ENCODE results near the gene GBGT1. TPM values are rescaled to one million over a fixed set of nuclear protein-coding genes. Genes with fewer than 3 reads are reported as not detected.

Gene GBGT1
- total and polyA plus RNA-seq, 9 of the 15 experiments (the other 6 are each of a cell fraction or from before 2014, with no cell fraction given), result 0.55 to 25.8 (median 13.7) TPM

GRCh38 chr9:133148199-133149129, 15.2 kb downstream of the GBGT1 start (continued):
- TF ChIP-seq, protein P1, sequence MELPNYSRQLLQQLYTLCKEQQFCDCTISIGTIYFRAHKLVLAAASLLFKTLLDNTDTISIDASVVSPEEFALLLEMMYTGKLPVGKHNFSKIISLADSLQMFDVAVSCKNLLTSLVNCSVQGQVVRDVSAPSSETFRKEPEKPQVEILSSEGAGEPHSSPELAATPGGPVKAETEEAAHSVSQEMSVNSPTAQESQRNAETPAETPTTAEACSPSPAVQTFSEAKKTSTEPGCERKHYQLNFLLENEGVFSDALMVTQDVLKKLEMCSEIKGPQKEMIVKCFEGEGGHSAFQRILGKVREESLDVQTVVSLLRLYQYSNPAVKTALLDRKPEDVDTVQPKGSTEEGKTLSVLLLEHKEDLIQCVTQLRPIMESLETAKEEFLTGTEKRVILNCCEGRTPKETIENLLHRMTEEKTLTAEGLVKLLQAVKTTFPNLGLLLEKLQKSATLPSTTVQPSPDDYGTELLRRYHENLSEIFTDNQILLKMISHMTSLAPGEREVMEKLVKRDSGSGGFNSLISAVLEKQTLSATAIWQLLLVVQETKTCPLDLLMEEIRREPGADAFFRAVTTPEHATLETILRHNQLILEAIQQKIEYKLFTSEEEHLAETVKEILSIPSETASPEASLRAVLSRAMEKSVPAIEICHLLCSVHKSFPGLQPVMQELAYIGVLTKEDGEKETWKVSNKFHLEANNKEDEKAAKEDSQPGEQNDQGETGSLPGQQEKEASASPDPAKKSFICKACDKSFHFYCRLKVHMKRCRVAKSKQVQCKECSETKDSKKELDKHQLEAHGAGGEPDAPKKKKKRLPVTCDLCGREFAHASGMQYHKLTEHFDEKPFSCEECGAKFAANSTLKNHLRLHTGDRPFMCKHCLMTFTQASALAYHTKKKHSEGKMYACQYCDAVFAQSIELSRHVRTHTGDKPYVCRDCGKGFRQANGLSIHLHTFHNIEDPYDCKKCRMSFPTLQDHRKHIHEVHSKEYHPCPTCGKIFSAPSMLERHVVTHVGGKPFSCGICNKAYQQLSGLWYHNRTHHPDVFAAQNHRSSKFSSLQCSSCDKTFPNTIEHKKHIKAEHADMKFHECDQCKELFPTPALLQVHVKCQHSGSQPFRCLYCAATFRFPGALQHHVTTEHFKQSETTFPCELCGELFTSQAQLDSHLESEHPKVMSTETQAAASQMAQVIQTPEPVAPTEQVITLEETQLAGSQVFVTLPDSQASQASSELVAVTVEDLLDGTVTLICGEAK (IDR thresholded peaks at IDR 0.05), result 0 out of 2 replicates have a peak, but pooled peaks have one; percentile 14
- TF ChIP-seq, protein P1 (CRISPR knock-in tag; IDR thresholded peaks at IDR 0.05), result no peak
- TF ChIP-seq, protein P2, sequence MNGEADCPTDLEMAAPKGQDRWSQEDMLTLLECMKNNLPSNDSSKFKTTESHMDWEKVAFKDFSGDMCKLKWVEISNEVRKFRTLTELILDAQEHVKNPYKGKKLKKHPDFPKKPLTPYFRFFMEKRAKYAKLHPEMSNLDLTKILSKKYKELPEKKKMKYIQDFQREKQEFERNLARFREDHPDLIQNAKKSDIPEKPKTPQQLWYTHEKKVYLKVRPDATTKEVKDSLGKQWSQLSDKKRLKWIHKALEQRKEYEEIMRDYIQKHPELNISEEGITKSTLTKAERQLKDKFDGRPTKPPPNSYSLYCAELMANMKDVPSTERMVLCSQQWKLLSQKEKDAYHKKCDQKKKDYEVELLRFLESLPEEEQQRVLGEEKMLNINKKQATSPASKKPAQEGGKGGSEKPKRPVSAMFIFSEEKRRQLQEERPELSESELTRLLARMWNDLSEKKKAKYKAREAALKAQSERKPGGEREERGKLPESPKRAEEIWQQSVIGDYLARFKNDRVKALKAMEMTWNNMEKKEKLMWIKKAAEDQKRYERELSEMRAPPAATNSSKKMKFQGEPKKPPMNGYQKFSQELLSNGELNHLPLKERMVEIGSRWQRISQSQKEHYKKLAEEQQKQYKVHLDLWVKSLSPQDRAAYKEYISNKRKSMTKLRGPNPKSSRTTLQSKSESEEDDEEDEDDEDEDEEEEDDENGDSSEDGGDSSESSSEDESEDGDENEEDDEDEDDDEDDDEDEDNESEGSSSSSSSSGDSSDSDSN (IDR thresholded peaks at IDR 0.05; ENCODE audit: borderline replicate concordance in 1 of 2, low read depth in 2 of 2, low read length in 2 of 2), result peak in 1 of 2 experiments; percentile 76; a peak in 1 of 4 replicates
- TF ChIP-seq AFF1 (IDR thresholded peaks at IDR 0.05; ENCODE audit: low read depth in 1 of 2, partially characterized antibody in 2 of 2) (no peak), EP400 (IDR thresholded peaks at IDR 0.05) (no peak)

Measured in K562 (cell line).